Measurements from ENCODE around the gene ADAMTS12.

The ADAMTS12 gene

DNA sequence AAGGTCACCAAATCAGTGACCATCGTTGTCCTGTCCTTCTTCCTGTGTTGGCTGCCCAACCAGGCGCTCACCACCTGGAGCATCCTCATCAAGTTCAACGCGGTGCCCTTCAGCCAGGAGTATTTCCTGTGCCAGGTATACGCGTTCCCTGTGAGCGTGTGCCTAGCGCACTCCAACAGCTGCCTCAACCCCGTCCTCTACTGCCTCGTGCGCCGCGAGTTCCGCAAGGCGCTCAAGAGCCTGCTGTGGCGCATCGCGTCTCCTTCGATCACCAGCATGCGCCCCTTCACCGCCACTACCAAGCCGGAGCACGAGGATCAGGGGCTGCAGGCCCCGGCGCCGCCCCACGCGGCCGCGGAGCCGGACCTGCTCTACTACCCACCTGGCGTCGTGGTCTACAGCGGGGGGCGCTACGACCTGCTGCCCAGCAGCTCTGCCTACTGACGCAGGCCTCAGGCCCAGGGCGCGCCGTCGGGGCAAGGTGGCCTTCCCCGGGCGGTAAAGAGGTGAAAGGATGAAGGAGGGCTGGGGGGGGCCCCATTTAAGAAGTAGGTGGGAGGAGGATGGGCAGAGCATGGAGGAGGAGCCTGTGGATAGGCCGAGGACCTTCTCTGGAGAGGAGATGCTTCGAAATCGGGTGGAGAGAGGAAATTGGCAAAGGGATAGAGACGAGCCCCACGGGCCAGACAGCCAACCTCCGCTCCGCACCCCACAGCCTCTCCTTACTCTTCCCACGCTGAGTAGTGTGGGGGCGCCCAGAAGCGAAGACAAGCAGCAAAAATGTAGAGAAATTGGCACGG is 46.1 kb upstream of the ADAMTS12 start:
- TF ChIP-seq ESRRG (CRISPR knock-in tag; IDR thresholded peaks at IDR 0.05) (no peak), ZNF70 (CRISPR knock-in tag; IDR thresholded peaks at IDR 0.05) (no peak), GLIS3 (CRISPR knock-in tag; IDR thresholded peaks at IDR 0.05) (no peak), ARNTL (CRISPR knock-in tag; IDR thresholded peaks at IDR 0.05; ENCODE audit: borderline replicate concordance, low read depth) (no peak), ISL1 (CRISPR knock-in tag; IDR thresholded peaks at IDR 0.05) (no peak), BACH2 (CRISPR knock-in tag; IDR thresholded peaks at IDR 0.05; ENCODE audit: borderline replicate concordance) (no peak), ZFP3 (CRISPR knock-in tag; IDR thresholded peaks at IDR 0.05) (no peak), TCF4 (CRISPR knock-in tag; IDR thresholded peaks at IDR 0.05; ENCODE audit: borderline replicate concordance) (no peak)
- TF ChIP-seq, protein P1, sequence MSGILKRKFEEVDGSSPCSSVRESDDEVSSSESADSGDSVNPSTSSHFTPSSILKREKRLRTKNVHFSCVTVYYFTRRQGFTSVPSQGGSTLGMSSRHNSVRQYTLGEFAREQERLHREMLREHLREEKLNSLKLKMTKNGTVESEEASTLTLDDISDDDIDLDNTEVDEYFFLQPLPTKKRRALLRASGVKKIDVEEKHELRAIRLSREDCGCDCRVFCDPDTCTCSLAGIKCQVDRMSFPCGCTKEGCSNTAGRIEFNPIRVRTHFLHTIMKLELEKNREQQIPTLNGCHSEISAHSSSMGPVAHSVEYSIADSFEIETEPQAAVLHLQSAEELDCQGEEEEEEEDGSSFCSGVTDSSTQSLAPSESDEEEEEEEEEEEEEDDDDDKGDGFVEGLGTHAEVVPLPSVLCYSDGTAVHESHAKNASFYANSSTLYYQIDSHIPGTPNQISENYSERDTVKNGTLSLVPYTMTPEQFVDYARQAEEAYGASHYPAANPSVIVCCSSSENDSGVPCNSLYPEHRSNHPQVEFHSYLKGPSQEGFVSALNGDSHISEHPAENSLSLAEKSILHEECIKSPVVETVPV (CRISPR knock-in tag; IDR thresholded peaks at IDR 0.05) = no peak
- no peak for ATAC-seq

GRCh38 chr5:33937017-33937706 is 45.4 kb upstream of the ADAMTS12 start:
- TF ChIP-seq CSDC2 (CRISPR knock-in tag; IDR thresholded peaks at IDR 0.05) (no peak), OSR1 (CRISPR knock-in tag; IDR thresholded peaks at IDR 0.05) (no peak), ZNF70 (CRISPR knock-in tag; IDR thresholded peaks at IDR 0.05) (no peak), ZFP30 (CRISPR knock-in tag; IDR thresholded peaks at IDR 0.05) (no peak)
- TF ChIP-seq, protein P2, sequence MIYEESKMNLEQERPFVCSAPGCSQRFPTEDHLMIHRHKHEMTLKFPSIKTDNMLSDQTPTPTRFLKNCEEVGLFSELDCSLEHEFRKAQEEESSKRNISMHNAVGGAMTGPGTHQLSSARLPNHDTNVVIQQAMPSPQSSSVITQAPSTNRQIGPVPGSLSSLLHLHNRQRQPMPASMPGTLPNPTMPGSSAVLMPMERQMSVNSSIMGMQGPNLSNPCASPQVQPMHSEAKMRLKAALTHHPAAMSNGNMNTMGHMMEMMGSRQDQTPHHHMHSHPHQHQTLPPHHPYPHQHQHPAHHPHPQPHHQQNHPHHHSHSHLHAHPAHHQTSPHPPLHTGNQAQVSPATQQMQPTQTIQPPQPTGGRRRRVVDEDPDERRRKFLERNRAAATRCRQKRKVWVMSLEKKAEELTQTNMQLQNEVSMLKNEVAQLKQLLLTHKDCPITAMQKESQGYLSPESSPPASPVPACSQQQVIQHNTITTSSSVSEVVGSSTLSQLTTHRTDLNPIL (CRISPR knock-in tag; IDR thresholded peaks at IDR 0.05; ENCODE audit: low read depth) = no peak
- TF ChIP-seq, protein P1 (CRISPR knock-in tag; IDR thresholded peaks at IDR 0.05) = no peak
- no peak for ATAC-seq

DNA sequence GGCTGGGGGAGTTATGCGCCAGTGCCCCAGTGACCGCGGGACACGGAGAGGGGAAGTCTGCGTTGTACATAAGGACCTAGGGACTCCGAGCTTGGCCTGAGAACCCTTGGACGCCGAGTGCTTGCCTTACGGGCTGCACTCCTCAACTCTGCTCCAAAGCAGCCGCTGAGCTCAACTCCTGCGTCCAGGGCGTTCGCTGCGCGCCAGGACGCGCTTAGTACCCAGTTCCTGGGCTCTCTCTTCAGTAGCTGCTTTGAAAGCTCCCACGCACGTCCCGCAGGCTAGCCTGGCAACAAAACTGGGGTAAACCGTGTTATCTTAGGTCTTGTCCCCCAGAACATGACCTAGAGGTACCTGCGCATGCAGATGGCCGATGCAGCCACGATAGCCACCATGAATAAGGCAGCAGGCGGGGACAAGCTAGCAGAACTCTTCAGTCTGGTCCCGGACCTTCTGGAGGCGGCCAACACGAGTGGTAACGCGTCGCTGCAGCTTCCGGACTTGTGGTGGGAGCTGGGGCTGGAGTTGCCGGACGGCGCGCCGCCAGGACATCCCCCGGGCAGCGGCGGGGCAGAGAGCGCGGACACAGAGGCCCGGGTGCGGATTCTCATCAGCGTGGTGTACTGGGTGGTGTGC is 44.7 kb upstream of the ADAMTS12 start, which contains the start of gene RXFP3:
RXFP3 (plus strand) TSS at position 6 of the 636 bp plus-strand sequence; CDS start at position 361, 355 bp downstream.
- peak; percentile 65 for ATAC-seq

More for the DNA sequence above, 44.7 kb upstream of the ADAMTS12 start, which contains the start of gene RXFP3:
- TF ChIP-seq ARNTL (CRISPR knock-in tag; IDR thresholded peaks at IDR 0.05; ENCODE audit: borderline replicate concordance, low read depth) (no peak), SNAI2 (CRISPR knock-in tag; IDR thresholded peaks at IDR 0.05) (no peak), ZFP30 (CRISPR knock-in tag; IDR thresholded peaks at IDR 0.05) (no peak), ZC3H10 (CRISPR knock-in tag; IDR thresholded peaks at IDR 0.05) (no peak), TOX (CRISPR knock-in tag; IDR thresholded peaks at IDR 0.05; ENCODE audit: borderline replicate concordance) (no peak), ZNF70 (CRISPR knock-in tag; IDR thresholded peaks at IDR 0.05) (no peak)
- TF ChIP-seq, protein P3, sequence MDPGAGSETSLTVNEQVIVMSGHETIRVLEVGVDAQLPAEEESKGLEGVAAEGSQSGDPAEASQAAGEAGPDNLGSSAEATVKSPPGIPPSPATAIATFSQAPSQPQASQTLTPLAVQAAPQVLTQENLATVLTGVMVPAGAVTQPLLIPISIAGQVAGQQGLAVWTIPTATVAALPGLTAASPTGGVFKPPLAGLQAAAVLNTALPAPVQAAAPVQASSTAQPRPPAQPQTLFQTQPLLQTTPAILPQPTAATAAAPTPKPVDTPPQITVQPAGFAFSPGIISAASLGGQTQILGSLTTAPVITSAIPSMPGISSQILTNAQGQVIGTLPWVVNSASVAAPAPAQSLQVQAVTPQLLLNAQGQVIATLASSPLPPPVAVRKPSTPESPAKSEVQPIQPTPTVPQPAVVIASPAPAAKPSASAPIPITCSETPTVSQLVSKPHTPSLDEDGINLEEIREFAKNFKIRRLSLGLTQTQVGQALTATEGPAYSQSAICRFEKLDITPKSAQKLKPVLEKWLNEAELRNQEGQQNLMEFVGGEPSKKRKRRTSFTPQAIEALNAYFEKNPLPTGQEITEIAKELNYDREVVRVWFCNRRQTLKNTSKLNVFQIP (CRISPR knock-in tag; IDR thresholded peaks at IDR 0.05; ENCODE audit: borderline replicate concordance, low read depth) = no peak
- TF ChIP-seq, protein P4, sequence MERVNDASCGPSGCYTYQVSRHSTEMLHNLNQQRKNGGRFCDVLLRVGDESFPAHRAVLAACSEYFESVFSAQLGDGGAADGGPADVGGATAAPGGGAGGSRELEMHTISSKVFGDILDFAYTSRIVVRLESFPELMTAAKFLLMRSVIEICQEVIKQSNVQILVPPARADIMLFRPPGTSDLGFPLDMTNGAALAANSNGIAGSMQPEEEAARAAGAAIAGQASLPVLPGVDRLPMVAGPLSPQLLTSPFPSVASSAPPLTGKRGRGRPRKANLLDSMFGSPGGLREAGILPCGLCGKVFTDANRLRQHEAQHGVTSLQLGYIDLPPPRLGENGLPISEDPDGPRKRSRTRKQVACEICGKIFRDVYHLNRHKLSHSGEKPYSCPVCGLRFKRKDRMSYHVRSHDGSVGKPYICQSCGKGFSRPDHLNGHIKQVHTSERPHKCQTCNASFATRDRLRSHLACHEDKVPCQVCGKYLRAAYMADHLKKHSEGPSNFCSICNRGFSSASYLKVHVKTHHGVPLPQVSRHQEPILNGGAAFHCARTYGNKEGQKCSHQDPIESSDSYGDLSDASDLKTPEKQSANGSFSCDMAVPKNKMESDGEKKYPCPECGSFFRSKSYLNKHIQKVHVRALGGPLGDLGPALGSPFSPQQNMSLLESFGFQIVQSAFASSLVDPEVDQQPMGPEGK (CRISPR knock-in tag; IDR thresholded peaks at IDR 0.05; ENCODE audit: borderline replicate concordance) = no peak

All from SK-N-SH treated with all-trans-retinoic acid at 6 μM for 48 hours (cell line).